Activated T-cell treated with anti-CD3 and anti-CD28 coated beads for 1 hour (primary cell): Measurements from ENCODE around the gene N4BP2L2.
"Not testable (repeated sequence)": the region's sequence is repeated elsewhere in the genome, so short reads cannot be mapped to it uniquely, and the experiment has no call there.

Experiments
- DNase-seq: peaks from one replicate; pipeline ENCODE4 v3.0.0-alpha.2; 2020; ENCODE audit warnings: low read depth

Gene N4BP2L2

GRCh38 chr13:32538621-32539246 is at the start of gene N4BP2L2:
Gene N4BP2L2 (minus strand): TSS chr13:32538795. CDS start chr13:32537027, 1,768 bp downstream.
- DNase-seq = peak; percentile 76

DNA sequence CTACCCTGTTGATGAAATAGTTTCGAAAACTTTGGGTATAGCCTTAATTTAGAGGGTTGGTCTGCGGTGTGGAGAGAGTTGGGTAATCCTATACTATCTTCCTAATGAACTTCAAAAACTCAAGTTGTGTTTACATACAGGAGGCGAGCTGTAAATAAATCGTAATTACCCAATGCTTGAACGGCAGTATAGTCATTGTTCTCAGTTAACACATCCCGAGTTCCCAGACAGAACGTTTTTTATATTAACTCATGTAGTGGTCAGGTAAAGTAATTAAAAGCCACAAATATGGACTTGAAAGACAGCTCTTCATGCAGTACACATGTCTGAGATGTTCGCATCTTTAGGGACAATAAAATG is 49.2 kb upstream of the N4BP2L2 start:
- no peak for DNase-seq

DNA sequence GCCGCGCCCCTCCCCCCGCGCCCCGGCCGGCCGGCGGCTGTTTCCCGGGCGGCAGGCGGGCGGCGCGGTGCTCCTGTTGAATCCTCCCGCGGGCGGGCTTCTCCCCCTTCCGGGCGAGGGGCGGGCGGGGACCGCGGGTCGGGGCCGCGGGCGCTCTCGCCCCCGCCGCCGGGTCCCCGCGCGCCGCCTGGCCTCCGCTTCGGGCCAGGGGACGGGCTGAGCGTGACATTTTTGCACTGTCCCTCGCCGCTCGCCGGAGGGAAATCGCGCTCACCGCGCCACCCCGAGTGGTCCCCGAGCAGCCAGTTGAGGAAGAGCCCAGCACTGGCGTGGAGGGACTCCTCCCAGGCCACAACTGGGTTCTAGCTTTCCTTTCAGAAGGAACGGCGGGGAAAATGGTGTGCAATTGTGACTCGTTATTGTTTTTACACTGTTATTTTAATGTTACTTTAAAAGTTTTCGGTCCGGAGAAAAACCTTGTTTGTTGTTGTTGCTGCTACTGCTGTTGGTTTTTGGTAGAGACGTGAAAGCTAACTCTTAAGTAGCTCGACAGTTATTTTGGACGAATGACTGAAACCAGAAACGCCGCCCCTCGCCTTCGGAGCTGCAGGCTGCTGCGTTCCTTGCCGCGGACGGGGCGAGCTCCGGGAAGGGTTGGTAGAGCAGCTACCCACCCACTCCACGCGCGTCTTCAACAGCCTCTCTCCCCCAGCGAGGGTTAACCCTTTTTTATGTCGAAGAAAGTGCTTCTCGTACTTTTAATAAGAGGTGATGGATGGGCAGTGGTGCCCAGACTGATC is 48.6 kb upstream of the N4BP2L2 start:
- peak; percentile 44 for DNase-seq

GRCh38 chr13:32586080-32586900 is 47.7 kb upstream of the N4BP2L2 start, which contains the start of gene PDS5B:
Gene PDS5B (plus strand): TSS chr13:32586452. CDS start chr13:32648773, 62,321 bp downstream.
- DNase-seq = peak; percentile 95

- no peak for DNase-seq
Measured at GRCh38 chr13:32585550-32586079, 47.0 kb upstream of the N4BP2L2 start.

DNA sequence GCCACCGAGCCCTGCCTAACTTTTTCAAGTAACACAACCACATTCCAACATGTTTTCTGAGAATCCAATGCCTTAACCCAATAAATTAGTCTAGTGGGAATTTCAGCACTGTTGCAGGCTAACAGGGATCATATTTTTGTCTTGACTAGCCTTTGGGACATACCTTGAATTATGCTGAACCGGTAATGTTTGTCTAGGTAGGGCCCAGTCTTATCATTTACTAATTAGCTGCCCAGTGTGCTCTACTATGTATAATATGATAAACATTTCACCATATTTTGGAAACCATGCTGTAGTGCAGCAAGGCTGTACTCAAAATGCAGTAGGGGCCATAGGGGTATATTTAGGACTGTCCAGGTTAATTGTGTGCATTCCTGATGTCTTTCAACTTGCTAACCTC is 44.4 kb upstream of the N4BP2L2 start:
- DNase-seq = no peak

GRCh38 chr13:32582281-32582680 is 43.7 kb upstream of the N4BP2L2 start:
- no peak for DNase-seq

GRCh38 chr13:32581177-32581786 is 42.7 kb upstream of the N4BP2L2 start:
- no peak for DNase-seq

- no peak for DNase-seq
Measured at GRCh38 chr13:32577032-32577431, 38.4 kb upstream of the N4BP2L2 start.

- DNase-seq = not testable (repeated sequence)
Measured at GRCh38 chr13:32575687-32576086, 37.1 kb upstream of the N4BP2L2 start.

DNA sequence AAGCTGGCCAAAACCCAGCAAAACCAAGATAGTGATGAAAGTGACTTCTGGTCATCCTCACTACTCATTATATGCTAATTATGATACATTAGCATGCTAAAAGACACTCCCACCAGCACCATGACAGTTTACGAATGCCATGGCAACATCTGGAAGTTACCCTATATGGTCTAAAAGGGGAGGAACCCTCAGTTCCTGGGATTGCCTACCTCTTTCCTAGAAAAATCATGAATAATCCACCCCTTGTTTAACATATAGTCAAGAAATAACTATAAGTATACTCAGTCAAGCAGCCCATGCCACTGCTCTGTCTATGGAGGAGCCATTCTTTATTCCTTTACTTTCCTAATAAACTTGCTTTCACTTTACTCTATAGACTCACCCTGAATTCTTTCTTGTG is 22.2 kb upstream of the N4BP2L2 start:
- not testable (repeated sequence) for DNase-seq

GRCh38 chr13:32555613-32556012 is 17.0 kb upstream of the N4BP2L2 start:
- no peak for DNase-seq

DNA sequence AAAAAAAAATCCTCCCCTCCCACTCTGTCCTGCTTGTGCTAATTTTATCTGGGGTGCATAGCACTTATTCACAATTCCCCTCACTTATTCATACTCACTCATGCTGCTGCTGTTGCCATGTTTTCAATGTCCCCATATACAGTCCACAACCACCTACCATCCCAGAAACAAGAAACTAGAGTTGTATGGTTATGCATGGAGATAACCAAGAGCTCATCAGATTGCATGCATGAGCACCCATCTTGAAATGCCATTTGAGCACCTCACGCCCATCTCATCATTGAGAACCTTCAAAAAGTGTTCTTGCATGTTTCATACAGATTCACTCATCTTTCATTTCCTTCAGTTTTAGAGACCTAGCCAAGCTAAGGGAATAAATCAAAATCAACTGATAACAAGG is 15.1 kb upstream of the N4BP2L2 start:
- DNase-seq = no peak

DNA sequence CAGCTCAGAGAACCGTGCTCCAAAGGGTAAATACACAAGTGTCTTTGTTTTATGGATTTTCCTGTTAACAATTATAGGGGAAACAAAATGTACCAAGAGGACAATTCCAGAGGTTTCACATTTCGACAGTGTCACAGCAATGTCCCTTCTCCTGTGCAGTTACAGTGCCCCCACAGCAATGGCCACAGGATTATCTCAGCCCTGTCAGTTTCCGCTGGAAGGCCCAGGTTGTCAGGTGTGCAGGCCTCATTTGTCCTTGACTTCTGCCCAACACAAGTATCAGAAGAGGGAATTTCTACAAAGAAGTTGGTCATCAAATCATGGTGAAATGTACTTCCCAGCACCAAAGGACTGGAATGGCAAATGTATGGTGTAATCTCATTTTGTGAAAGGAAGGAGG is 11.2 kb upstream of the N4BP2L2 start:
- DNase-seq = no peak

DNA sequence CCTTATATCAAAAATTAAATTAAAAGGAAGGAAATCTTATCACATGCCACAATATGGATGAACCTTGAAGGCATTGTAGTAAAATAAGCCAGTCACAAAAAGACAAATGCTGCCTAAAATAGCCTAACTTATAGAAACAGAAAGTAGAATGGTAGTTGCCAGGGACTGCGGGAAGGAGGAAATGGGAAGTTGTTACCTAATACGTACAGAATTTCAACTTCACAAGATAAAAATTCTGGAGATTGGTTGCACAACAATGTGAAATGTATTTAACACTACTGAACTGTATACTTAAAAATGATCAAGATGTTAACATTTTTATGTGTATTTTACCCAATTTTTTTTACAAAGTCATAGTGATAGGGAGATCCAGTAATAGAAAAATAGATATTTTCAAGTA is 10.2 kb upstream of the N4BP2L2 start:
- no peak for DNase-seq

DNA sequence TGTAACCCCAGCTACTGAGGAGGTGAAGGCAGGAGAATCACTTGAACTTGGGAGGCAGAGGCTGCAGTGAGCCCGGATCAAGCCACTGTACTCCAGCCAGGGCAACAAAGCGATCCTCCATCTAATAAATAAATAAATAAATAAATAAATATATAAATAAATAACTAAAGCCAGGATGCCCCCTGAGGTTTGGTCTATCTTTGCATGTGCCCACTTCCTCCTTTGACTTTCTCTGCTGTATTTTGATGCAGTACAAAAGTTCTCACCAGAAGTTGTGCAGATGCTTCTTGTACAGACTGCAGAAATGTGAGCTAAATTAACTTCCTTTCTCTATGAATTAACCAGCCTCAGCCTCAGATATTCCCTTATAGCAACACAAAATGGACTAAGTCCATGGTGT is 6.5 kb upstream of the N4BP2L2 start:
- DNase-seq = no peak

GRCh38 chr13:32542221-32542620 is 3.6 kb upstream of the N4BP2L2 start:
- no peak for DNase-seq

GRCh38 chr13:32538143-32538620 is 413 bp downstream of the N4BP2L2 start:
- DNase-seq = no peak

- DNase-seq = peak; percentile 19
Measured at GRCh38 chr13:32537580-32538142, 934 bp downstream of the N4BP2L2 start.

- no peak for DNase-seq
Measured at GRCh38 chr13:32535748-32536147, 2.8 kb downstream of the N4BP2L2 start.

GRCh38 chr13:32535115-32535514 is 3.5 kb downstream of the N4BP2L2 start:
- DNase-seq = no peak
